ENCODE results near the gene TSHZ2.

Gene TSHZ2

DNA sequence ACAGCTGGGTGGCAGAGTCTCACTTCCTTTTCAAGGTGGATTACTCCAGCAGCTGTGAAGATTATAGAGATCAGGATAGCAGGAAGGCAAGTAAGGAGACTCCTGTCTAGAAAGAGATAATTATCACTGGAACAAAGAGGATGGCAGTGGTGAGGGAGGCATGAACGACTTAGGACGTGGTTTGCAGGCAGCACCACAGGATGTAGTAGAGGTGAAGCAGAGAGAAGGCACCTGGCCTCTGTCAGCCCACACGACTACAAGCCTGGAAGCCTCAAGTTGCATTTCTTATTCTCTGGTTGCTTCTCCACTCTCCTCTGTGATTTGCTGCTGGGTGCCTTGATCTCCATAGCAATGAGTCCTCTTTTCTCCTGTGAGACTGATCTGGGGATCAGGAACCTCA is 62.7 kb downstream of the TSHZ2 start:
- TF ChIP-seq, protein P1, sequence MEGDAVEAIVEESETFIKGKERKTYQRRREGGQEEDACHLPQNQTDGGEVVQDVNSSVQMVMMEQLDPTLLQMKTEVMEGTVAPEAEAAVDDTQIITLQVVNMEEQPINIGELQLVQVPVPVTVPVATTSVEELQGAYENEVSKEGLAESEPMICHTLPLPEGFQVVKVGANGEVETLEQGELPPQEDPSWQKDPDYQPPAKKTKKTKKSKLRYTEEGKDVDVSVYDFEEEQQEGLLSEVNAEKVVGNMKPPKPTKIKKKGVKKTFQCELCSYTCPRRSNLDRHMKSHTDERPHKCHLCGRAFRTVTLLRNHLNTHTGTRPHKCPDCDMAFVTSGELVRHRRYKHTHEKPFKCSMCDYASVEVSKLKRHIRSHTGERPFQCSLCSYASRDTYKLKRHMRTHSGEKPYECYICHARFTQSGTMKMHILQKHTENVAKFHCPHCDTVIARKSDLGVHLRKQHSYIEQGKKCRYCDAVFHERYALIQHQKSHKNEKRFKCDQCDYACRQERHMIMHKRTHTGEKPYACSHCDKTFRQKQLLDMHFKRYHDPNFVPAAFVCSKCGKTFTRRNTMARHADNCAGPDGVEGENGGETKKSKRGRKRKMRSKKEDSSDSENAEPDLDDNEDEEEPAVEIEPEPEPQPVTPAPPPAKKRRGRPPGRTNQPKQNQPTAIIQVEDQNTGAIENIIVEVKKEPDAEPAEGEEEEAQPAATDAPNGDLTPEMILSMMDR (IDR thresholded peaks at IDR 0.05) = no peak

DNA sequence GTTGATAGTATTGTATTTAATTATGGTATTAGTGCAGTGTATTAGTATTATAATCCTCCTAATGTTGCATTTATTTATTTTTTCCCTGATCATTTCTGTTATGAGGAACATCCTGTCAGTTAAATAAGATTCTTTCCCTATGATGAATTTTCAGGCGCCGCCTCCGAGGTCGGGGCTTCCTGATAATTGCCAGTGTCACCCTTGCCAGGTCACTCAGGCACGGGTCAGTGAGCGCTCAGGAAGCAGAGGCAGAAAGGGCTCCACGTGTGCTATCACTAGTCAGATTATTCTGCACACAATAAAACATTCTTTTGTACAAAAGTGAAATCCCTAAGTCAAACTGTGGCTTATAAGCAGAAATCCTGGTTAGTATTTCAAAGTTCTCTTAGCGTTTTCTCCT is 64.8 kb downstream of the TSHZ2 start:
- TF ChIP-seq, protein P1 (IDR thresholded peaks at IDR 0.05) = no peak

DNA sequence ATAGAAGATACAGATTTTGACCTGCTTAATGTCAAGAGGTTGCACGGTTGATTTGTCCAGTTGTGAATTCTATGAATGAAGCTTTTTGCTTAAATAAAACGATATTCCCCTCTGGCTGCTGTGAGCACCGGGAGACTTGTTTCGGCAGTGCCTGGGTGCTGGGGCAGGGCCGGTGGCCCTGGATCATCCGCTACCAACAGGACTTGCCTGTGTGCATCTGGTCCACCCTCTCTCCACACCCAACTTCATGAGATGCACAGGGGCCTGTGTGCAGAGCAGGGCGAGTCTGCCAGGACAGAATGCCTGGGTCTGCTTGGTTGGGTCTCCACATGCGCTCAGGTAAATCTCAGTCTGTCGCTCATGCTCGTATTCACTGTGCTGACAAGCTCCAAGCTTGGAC is 65.5 kb downstream of the TSHZ2 start:
- TF ChIP-seq, protein P1 (IDR thresholded peaks at IDR 0.05) = no peak

DNA sequence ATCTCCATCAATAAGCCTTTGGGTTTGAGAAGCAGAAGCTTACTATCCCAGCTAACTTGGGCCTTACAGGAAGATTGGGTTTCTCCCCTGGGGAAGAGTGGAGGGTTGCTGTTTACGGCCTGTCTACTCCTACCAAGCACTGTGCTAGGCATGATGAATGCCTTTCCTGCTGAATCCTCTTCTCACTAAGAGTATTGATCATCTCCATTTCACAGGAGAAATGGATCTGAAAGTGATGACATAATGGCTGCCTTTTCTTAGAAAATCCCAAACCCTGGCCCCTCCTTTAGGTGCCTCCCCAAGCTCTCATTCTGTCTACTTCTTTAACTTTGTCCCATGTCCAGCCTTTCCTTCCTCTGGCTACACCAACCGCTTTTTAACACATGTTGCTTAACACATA is 66.1 kb downstream of the TSHZ2 start:
- TF ChIP-seq, protein P1 (IDR thresholded peaks at IDR 0.05) = no peak

DNA sequence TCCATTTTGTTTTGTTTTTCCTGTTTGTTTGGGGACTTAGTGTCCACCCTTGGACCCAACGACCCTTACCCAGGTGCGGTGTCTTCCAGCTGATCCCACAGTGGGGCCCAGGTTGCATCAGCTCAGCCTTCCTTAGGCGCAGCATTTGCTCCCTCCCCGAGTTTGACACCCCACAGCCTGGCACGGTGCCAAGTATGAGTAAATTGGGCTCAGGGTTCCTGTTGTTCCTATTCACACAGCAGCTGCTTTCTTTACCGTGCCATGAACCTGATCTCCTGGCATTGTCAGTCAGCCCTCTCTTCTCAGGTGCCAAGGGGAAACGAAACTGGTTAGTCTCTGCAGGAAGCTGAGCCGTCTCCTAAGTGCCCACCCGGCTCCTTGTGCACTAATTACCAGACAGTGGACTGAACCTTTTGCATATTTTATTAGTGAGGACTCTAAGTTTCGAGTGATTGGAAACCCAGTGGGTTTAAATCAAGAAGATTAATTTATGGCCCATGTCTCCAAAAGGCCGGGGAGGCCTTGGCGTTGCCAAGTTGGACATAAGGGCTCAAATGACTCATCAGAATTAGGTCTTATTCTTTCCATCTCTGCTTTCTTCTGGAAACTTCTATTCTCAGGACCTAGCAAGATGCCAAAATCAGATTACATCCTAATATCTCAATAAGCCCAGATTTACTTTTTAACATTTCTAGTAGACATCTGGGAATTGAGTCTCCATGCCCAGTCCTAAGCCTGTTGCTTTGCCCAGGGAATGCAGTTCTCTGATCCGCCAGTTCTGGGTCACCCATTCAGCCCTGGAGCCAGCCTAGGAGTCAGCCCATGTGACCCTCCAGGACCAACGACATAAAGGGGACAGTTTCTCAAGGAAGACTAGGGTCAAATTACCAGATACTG is 68.8 kb downstream of the TSHZ2 start:
- TF ChIP-seq, protein P1 (IDR thresholded peaks at IDR 0.05) = no peak

DNA sequence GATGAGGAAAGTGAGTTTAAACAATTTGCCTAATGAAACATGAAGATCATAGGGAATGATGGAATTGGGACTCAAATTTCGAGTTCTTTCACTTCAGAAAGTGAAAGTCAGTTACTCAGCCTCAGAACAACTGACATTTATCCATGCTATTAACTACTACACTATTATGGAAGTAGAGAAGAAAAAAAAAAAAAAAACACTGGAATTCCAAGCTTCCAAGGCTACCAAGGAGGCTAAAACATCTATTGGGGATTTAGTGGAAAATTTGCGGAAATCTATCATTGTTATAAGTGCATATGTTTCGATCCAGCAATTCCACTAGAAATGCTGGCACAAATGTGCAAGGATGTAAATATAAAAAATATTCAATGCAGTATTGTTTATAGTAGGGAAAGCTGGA is 70.4 kb downstream of the TSHZ2 start:
- TF ChIP-seq, protein P1 (IDR thresholded peaks at IDR 0.05) = no peak

DNA sequence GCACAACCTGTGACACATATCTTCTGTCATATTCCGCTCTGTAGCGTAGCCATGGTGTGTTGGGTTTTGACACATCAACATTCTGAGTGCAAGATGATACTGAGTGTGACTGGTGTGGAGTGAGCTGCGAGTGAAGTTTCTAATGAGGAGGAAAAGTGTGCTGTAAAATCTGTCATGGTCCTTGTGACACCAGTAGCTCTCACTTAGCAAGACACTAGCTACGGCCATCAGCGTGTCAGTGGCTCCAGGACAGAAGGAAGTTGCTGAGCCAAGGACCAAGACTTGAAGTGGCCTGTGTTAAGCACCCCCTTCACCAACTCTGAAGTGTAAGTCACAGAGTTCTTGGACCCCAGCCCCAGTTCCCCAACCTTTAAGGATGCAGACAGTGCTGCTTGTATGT is 72.1 kb downstream of the TSHZ2 start:
- TF ChIP-seq, protein P1 (IDR thresholded peaks at IDR 0.05) = no peak
